EL (cell line): Measurements from ENCODE around the gene CFAP298.
A peak's percentile ranks its signal among the peaks of the same experiment; 100 is the strongest.

Experiments
- DNase-seq: peaks from one replicate; pipeline ENCODE4 v3.0.0-alpha.2; 2016

CFAP298 gene

DNA sequence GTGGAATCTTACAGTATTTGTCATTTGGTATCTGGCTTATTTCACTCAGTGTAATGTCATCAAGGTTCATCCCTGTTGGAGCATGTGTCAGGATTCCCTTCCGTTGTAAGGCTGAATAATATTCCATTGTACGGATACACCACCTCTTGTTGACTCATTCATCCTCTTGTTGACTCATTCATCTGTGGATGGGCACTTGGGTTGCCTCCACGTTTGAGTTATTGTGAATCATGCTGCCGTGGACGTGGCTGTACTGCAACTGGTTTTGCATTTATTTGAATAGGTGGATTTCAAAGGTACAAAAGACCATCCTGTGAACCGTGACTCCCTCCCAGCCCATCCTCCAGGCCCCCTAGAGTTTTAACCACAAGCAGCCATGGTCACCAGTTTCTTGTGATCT, 15.0 kb downstream of the CFAP298 start:
- peak; percentile 90 for DNase-seq

GRCh38 chr21:32595431-32595830, 16.7 kb downstream of the CFAP298 start:
- no peak for DNase-seq

DNA sequence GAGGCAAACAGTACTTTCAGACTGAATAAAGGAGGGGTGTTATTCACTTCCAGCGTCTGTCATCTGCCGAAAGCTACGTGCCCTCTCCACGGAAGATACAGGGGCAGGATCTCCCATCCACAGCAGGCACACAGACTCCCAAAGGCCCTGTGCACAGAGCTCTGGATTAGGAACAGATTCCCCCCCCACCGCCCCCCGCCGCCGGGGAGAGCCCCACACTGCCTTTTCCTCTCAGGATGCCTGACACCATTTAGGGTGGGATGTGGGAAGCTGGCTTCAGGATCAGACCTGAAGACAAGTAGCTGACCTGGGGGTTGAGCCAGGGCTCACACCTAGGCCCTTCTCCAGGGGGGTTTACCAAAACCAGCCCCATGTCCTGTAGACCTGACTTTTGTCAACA, 18.5 kb downstream of the CFAP298 start:
- no peak for DNase-seq

DNA sequence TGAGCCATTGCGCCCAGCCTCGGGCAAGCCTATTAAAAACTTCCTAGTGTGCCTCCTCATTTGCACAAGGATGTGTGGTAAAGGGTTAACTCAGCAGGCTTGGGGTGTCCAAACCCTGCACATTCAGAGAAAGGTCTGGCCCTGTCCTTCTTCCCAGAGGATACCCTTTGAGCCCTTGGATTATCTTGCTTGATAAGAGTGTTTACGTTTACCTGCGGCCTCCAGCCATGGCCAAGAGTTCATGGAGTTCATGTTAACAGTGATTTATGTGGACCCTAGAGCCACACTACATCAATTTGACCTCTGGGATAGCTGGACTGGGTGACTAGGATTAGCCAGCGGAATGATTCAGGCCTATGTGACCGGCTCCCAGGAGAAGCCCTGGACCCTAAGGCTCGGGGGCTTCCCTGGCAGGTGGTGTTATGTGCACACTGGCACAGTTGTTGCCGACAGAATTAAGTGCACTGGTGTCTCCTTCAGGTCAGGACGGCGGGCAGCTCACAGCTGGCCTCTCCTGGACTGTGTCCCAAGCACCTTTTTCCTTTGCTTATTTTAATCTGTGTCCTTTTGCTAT, 19.2 kb downstream of the CFAP298 start:
- no peak for DNase-seq

GRCh38 chr21:32590130-32590529, 22.0 kb downstream of the CFAP298 start:
- no peak for DNase-seq

DNA sequence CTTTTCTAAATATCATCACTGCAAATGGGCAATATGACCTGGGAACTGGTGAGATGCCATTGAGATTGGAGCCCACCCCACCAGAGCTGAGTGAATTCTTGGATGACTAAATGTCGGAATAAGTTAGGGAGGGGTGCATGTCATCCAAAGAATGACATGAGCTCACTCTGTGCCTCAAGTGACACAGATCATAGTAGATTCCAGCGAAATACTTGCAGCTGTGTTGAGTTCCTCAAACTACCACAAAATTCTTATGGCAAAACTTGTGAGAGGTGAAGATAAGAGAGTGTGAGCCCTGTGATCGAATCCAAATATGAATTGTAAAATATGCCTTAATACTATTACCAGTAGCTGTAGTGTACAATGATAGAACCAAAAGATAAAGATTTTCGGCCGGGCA, 24.5 kb downstream of the CFAP298 start:
- DNase-seq: no peak

DNA sequence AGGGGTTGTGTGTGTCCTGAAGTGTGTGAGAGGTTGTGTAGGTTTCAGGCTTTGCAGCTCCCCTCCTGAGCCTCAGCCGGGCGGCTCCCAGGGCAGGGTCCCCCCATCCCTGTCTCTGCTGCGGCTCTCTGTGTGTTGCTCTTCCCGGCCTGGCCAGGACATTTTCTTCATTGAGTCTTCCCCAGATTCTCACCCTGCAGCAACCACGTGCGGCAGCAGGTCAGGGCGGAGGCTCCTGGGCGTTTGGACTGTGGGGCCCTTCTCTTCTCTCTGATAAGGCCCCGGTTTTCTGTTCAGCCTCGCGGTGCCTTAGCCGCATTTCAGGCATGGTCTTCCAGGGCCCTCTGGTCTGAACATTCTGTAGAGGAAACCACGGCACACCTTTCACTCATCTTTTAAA, 25.1 kb downstream of the CFAP298 start:
- no peak for DNase-seq

GRCh38 chr21:32585970-32586369, 26.2 kb downstream of the CFAP298 start:
- DNase-seq: no peak

DNA sequence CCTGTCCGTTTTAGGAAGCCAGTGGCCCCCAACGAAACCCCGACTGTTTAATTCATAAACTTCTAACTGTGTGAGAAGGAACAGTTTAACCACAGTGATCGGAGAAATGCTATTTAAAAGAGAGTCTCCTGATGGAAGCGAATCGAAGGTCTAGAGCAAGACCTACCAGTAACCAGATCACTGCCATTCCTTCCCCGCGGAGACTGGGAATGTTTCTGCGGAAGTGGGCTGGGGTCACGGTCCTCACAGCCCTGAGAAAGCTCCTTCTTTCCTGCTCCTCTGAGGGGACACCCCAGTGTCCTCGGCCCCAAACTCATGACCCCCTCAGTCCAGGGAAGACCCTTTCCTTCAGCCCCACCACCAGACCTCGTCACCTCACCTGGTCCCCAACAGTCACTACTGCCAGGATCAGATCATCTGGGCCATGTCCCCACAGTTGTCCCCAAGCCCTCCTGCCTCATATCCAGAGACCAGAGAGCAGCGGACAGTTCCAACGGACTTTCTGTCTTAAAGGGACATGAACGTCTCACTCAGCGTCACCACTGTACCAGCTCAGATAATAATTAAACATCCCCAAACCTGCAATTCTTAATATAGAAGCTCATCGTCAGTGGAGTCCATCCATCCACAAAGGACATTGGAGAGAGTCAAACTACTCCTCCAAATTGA, 27.0 kb downstream of the CFAP298 start, which contains the start of gene TCP10L:
TSS of gene TCP10L (minus strand) at position 482 of the 669 bp plus-strand sequence. CDS start 1,219 bp downstream, outside the sequence.
- no peak for DNase-seq

- DNase-seq: no peak
Observed at GRCh38 chr21:32584472-32584871, 27.7 kb downstream of the CFAP298 start.

DNA sequence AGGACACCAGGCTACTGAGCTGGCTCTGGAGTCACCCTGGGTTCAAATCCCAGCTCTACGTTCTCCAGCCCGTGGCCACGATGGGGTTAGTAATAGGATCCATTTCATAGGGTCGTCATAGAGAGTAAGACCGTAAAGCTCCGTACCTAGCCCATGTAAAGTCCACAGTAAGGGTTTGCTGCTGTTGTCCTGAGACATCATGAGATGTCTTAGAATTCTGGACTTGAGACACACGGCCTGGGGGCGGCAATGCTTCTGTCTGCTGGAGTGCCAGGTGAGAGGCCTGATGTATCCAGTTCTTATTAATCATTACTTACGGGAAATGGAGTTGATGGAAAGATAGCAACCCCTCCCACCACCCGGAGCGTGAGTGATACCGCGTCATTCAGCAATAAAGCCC, 30.4 kb downstream of the CFAP298 start:
- no peak for DNase-seq

- no peak for DNase-seq
Observed at GRCh38 chr21:32580949-32581348, 31.2 kb downstream of the CFAP298 start.

DNA sequence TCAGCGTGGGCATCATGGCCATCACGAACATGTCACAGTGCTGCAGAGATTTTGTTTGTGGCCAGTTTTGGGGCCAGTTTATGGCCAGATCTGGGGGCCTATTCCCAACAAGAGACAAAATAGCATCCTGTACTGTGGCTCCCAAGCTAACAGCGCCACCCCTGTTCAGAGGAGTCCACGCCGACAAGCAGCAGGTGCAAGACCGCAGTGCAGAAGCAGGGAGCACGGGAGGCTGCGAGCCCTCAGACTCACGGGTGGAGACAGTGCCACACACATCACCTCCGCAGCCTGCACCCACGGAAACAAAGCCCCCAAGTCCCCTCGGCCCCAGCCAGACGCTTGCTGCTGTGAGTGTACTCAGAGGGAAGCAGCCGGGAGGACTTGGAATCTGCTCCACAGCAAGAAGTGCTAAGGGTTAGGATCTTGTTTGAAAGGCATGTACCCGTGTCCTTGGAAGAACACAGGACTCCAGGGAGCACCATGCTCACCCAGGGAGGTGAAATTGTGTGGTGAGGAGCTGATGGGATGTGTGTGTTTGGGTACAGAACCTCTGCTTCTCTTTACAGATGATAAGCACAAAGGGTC, 34.0 kb downstream of the CFAP298 start:
- peak; percentile 14 for DNase-seq

GRCh38 chr21:32576011-32576410, 36.2 kb downstream of the CFAP298 start:
- no peak for DNase-seq

DNA sequence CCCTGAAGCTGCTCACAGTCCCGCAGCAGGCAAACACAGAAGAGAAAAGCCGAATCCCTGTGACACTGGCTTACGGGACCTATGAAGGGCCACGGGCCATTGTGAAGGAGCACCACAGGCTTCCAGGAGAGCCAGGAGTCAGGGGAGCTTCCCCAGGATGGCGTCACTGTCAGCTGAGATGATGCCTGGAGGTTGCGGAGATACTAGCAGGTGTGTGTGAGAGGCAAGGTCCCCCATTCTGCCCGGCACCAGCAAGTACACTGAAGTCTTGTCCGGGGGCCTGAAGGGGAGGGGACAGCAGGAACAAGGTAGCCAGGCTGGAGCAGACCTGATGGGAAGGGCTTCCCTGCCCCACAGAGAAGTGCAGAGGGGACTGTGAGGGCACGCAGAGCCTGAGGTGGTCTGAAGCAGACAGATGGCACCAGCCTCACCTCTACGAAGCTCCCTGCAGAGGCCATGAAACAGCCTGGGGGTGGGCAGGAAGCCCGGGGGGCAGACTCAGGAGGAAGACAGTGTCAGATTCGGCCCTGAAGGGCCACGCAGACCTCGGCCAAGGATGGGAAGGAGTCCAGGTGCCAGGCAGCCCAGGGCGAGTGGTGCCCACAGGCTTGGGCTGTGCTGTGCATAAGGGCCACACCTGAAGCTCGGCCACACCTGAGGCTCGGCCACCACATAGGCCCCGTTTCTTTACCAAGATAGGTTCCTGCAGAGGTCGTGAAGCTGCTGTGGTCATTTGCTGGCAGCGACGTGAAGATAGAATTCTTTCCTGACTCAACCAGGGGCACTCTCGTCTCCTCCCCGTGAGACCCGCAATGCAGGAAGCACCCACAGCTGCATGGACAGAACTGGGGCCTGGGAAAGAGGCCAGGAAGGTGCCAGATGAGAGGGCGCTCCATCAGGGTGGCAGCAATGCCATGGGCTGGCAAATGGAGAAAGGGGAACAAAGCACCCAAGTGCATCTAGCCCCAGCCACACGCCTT, 36.9 kb downstream of the CFAP298 start:
- no peak for DNase-seq

DNA sequence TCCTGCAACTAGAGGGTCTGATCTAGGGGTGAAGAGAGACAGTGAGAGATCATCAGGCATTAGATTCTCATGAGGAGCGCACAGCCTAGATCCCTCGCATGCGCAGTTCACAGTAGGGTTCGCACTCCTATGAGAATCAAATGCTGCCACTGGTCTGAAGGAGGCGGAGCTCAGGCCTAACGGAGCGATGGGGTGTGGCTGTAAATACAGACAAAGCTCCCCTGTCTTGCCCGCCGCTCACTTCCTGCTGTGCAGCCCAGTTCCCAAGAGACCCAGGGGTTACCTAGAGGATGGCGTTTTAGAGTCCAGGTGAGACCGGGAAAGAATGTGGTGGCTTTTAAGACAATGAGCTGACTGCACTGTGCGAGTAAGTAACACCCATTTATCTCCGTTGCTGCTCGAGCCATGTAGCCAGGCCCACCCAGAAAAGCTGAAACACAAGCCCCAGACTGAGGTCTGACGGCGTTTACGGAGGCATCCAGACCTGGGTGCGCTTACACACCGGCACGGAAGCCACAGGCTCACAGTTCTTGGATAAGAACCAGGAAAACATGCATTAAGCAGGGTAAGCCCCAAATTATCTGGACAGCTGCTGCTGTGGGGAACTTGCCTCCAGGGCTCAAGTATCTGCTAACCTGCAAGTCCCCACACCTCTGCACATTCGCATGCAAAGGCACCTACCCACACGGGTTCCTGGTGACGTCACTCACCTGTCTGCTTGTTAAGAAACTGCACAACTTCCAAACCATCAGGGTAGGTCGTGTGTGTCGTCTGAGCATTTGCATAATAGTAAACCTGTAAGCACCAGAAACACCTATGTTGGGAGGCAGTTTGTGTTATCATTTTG, 39.4 kb downstream of the CFAP298 start:
- DNase-seq: no peak

- no peak for DNase-seq
Observed at GRCh38 chr21:32570456-32570855, 41.7 kb downstream of the CFAP298 start.

DNA sequence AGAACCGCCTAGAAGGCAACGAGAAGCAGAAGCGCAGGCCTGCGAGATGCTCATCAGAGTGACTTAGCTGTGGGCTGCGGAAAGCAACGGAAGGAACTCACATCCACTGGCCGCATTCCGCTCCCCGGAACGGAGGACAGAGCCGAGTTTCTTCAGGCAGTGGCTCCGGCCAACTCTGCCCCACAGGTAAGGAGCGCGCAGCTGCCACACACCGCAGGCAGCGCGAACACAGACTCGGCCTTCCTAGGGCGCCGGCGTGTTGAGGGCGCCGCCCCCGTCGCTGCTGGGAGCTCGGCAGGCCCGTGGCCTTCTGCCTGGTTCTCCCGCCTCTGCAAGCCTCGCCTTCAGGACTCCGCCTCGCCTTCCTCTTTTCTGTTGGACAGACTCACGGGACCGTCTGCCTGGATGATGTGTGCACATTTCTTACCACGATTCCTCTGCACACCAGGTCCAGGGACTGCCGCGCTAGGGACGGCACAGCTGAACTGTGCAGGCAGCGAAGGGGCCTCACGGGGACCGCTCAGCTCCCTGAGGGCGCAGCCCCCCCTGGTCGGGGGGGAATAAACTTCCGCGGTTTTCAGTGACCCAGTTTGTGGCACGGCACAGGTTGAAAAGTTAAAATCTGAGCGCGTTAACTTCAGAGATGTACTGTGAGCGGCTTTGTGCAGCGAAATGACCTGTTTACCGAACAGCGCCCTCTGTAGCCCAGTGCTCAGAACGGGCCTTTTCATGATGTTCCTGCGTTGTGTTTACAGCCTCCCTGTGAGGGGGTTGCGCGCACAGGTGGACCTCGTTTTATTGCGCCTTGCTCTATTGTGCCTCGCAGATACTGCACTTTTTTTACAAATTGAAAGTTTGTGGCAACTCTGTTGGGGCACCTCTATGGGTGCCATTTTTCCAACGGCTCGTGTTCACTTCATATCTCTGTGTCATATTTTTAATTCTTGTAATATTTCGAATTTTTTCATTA, 42.6 kb downstream of the CFAP298 start:
- DNase-seq: peak; percentile 82

GRCh38 chr21:32567626-32568025, 44.6 kb downstream of the CFAP298 start:
- no peak for DNase-seq

DNA sequence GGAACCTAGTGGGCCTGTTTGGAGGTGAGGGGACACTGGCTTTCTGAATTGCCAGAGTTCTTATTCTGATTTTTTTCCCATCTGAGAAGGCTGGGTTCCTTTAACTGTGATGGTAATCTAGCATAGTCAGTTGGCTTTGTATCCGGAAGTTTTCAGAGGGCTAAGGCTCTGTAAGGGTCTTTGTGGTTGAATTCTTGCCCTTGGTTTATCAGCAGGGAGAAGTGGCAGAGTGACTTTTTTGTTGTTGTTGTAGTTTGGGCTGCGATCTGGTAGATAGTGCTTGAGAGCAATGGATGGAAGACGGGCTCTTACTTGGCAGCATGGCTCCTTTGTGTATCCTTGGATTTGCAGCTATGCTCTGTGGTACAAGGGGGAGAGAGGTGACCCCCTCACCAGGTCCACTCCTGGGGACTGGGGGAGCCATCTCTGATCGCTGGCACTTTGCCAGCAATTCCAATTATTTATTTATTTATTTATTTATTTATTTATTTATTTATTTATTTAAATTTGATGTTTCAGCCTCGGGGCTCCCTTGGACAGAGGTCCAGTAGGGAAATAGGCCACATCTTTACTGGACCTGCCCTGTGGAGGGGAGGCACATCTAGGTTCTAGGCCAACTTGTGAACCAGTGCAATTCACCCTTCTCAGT, 45.3 kb downstream of the CFAP298 start:
- DNase-seq: no peak
